OCI-LY7 (cell line): ENCODE measurements around the gene PDE2A.

Experiments used
- EZH2phosphoT487 ChIP-seq: fragments of 200-600 bp; sonication (generic); IDR thresholded peaks from 2 replicates; pipeline ENCODE4 v1.6.1; 2018; ENCODE audit warnings: low read depth, borderline replicate concordance, mild to moderate bottlenecking, mixed run types, antibody characterized with exemption, low read length, moderate library complexity, mixed read lengths
- TF ChIP-seq, protein P1 (sequence below): fragments of 200-600 bp; sonication (generic); conservative IDR thresholded peaks from 2 replicates; pipeline ENCODE4 v1.5.1; 2014; ENCODE audit warnings: mild to moderate bottlenecking, antibody characterized with exemption, low read length, moderate library complexity, mixed read lengths

GRCh38 chr11:72623052-72623451, 51.2 kb downstream of the PDE2A start:
- TF ChIP-seq, protein P1, sequence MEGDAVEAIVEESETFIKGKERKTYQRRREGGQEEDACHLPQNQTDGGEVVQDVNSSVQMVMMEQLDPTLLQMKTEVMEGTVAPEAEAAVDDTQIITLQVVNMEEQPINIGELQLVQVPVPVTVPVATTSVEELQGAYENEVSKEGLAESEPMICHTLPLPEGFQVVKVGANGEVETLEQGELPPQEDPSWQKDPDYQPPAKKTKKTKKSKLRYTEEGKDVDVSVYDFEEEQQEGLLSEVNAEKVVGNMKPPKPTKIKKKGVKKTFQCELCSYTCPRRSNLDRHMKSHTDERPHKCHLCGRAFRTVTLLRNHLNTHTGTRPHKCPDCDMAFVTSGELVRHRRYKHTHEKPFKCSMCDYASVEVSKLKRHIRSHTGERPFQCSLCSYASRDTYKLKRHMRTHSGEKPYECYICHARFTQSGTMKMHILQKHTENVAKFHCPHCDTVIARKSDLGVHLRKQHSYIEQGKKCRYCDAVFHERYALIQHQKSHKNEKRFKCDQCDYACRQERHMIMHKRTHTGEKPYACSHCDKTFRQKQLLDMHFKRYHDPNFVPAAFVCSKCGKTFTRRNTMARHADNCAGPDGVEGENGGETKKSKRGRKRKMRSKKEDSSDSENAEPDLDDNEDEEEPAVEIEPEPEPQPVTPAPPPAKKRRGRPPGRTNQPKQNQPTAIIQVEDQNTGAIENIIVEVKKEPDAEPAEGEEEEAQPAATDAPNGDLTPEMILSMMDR: no peak
- no peak for TF ChIP-seq EZH2phosphoT487
